ENCODE data around the gene BHLHA15.
"Not testable (repeated sequence)": the region's sequence is repeated elsewhere in the genome, so short reads cannot be mapped to it uniquely, and the experiment has no call there.

Gene BHLHA15

GRCh38 chr7:98211676-98212531, 665 bp downstream of the BHLHA15 start:
- no peak for DNase-seq

- DNase-seq: no peak
These were observed 1.3 kb downstream of the BHLHA15 start for GRCh38 chr7:98212532-98213041.

DNA sequence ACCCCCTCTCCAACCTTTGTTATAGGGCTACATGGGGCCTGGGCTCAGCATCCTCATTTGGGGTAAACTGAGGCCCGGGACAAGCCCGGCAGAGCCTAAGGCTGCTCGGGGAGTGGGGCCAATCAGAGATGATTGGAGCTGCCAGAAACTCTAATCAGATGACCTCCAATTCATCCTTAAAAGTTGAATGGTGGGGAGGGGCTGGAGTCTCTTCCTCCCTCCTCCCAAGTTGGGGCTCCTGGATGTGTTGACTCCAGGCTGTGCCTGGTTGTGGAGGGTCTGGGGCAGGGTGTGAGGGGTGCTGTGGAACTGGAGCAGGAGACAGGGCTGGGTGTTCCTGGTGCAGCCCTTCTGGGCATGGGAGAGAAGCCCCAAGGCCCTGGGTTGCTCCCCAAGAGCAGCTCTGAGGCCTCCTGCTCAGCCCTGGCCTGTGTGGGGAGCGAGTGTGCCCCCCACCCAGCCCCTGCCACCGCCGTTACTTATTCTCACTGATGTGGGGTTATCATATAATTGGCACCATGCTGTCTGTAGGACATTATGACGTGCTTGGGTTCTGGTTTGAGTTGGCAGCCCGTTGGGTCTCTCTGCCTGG, 2.2 kb downstream of the BHLHA15 start:
- DNase-seq: no peak

DNA sequence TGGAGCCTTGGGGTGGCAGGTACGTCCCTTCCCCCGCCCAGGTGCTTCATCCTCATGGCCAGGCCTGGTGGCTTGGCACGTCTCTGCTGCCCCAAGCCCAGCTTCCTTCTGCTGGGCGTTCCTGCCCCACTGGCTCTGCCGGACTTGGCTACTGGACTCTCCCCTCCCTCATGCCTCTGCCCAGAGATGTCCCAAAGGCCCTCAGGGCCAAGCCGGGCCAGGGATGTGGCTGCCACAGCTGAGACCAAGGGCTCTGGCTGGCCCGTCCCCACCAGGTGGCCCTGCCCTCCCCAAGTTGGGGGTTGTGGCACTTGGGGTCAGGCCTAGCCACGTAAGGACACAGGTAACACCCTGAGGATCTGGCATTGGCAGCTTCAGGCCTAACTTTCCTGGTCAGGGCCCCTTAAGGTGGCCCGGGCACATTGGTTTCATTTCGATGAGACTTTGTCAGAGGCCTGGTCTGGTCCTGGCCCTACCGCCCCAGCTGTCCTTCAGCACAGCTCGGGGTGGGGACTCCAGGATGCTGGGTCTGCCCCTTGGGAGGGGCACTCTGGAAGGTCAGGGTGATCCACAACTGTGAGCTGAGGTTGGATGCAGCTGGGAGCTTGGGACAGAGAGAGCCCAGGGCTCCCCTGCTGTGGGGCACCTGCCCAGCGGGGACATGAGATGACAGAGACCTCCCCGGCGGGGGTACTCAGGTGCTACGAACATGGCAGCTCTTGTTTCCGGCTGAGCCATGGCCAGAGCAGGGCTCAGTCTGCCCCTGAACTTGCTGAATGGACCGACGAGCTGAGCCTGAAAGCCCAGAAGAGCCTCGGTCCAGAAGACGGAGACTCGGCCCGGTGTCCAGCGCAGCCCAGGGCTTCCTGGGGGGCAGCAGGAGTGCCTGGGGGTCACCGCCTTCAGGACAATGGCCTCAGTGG, 2.9 kb downstream of the BHLHA15 start:
- DNase-seq: no peak

- DNase-seq: no peak
These were observed 3.6 kb downstream of the BHLHA15 start for GRCh38 chr7:98214811-98215321.

GRCh38 chr7:98215561-98216495, 4.6 kb downstream of the BHLHA15 start:
- DNase-seq: no peak

- DNase-seq: no peak
These were observed 5.8 kb downstream of the BHLHA15 start for GRCh38 chr7:98216941-98217622.

DNA sequence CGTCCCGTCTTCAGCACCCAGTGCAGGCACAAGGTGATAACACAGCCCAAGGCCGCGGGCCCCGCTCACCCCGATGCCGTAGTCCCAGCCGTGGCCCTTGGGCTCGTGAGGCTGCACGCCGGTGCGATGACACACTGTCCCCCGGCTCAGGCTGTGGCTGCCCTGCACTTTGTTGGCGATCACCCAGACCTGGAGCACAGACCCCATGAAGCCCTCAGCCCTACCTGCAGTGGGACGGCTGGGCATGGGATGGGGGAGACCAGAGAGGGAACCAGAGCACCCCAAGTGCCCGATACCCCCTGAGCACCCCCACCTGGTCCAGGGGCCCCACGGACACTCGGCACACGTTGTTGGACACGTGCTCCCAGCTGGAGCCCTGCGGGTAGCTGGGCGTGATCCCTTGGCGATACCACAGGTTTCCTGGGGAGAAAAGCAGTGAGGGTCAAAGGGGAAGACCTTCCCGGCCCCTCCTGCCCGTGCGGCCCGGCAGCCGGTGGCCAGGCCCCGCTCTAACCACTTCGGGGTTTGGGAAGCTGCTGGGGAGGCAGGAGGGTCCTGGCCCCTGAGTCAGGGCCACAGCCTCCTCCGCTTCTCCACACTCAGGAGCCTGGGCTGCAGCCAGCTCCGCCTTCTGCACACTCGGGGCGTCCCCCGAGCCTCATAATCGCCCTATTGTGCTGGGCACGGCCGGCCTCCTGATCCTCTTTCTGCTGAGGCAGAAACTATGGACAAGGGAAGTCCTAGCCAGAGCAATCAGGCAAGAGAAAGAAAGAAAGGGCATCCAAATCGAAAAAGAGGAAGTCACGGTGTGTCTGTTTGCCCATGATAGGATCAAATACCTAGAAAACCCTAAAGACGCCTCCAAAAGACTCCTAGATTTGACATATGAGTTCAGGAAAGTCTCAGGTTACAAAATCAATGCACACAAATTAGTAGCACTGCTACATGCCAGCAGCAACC, 6.7 kb downstream of the BHLHA15 start:
- no peak for DNase-seq

- DNase-seq: not testable (repeated sequence)
These were observed 8.1 kb downstream of the BHLHA15 start for GRCh38 chr7:98219382-98219781.

- DNase-seq: no peak
These were observed 10.6 kb downstream of the BHLHA15 start for GRCh38 chr7:98221611-98222532.

DNA sequence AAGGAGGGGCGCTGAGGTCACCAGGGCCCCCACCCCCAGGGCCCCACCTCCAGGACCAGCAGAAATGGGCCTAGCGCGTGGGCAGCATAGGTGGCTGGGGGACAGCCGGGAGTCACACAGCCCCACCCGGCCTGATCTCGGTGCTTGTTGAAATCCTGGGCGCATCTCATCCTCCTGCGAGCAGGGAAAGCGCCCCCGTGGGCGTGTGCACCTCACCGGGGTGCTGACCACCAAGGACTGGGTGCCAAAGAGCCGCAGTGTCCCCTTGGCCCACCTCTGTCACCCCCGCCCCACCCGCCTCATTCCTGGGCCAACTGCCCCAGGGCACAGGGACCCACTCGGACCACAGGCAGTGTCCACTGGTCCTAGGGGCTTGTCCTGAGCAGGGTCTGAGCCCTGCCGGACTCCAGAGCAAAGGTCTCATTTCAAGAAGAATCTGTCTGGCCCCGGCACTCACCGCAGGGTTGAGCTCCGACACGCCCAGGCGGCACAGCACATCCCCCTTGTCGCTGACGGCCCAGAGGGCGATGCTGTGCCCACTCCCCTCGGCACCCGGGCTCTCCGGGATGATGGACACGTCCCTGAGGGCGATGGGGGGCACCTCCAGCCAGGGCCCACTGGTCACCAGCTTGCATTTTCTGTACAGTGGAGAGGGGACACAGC, 11.4 kb downstream of the BHLHA15 start:
- no peak for DNase-seq

GRCh38 chr7:98223351-98223897, 12.2 kb downstream of the BHLHA15 start:
- DNase-seq: no peak

DNA sequence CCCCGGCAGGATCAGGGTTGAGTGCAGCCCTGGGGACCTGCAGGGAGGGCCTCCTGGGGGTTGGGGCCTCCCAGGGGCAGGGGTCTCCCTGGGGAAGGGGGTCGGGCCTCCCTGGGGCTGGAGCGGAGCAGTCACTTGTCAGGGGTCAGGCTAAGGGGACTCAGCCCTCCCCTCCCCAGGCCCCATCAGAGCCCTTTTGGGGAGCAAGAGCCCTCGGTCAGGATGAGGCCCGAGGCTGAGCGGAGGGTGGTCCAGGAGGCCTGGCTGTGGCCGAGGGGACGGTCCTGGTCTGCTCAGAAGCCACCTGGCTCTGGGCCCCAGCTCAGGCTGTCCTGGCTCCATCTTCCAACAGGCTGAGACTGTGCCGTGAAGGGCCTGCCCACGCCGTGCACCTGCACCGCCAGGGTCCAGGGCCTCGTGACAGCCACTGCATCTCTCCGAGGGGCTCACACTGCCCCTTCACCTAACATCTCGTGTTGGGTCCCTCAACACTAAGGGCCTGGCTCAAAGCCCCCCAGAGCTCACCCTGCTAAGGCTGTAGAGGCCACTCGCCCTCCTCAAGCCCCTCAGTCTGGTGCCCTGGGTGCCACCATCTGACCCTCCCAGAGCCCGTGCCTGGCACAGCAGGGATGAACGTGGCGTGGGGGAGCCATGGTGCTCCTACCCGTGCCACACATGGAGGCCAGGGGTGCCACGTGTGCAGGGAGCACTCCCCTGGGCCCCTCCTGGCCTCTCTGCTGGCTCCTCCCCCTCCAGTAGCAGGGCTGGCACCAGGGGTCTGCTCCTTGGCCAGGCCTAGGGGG, 12.9 kb downstream of the BHLHA15 start:
- DNase-seq: no peak

DNA sequence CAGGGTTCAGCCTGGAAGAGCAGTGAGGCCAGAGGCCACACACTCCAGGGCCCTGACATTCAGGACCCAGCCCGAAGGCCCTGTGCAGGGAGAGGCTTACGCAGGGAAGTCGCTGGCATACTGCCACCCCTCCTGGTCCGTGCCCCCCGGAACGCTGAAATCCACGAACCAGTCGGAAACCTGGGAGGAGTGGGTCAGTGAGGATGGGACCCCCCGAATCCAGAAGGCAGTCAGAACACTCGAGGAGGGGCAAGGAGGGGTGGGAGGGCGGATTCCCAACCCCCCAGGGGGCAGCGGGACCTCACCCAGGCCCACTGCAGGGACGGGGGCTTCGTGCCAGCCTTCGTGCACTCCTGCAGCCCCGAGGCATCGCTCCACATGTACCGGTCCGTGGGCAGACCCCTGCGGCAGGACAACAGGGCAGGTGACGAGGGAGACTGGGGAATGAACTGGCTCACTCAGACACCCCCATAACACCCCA, 13.5 kb downstream of the BHLHA15 start:
- DNase-seq: no peak

DNA sequence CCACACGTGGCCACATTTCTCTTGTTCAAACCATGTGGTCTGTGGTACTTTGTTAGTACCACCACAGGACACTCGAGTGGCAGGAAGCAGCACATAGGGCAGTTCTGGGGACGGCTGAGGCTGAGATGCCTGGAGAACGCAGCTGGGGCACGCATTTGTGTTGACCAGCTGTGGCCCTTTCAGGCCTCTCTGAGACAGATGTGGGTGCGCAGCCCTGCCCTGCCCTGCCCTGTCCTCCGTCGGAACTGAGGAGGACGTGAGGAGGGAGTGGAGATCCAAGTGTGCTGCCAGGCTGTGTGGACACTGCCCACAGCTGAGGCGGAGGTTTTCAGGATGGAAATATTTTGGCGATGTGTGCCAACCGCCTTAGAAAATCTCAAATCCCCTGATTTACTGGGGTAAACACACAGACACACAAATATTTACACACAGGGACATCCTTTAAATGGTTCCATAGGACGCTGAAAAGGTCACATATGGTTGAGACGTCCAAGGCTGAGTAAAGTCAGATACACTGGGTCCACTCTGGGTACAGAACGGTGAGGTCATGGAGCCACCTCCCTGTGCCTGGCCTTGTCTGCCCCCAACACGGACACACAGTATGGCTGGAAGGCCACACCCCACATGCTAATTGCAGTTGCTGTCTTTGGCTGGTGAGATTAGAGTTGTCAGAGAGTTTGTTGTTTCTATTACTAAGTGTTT, 14.8 kb downstream of the BHLHA15 start:
- DNase-seq: no peak

DNA sequence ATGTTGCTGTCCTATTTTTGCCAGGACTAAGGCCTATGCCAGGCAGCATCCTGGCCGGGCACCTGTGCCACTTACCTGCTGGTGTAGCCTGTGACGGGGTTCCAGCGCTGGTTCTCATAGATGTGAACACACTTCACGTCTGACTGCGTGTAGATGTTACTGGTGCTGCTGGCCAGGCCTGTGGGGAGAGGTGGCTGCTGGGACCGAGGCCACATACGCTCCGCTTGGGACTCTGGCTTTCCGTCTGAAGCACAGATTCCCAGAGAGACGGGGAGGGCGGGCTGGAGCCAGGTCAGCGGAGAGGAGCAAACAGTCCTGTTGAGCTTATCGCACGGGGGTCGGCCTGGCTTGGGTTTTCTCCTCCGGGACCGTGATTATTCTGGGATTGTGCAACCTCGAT, 16.7 kb downstream of the BHLHA15 start:
- no peak for DNase-seq
